ENCODE results near the gene VASN.
"Not testable (repeated sequence)": the region's sequence is repeated elsewhere in the genome, so short reads cannot be mapped to it uniquely, and the experiment has no call there.

The VASN gene

DNA sequence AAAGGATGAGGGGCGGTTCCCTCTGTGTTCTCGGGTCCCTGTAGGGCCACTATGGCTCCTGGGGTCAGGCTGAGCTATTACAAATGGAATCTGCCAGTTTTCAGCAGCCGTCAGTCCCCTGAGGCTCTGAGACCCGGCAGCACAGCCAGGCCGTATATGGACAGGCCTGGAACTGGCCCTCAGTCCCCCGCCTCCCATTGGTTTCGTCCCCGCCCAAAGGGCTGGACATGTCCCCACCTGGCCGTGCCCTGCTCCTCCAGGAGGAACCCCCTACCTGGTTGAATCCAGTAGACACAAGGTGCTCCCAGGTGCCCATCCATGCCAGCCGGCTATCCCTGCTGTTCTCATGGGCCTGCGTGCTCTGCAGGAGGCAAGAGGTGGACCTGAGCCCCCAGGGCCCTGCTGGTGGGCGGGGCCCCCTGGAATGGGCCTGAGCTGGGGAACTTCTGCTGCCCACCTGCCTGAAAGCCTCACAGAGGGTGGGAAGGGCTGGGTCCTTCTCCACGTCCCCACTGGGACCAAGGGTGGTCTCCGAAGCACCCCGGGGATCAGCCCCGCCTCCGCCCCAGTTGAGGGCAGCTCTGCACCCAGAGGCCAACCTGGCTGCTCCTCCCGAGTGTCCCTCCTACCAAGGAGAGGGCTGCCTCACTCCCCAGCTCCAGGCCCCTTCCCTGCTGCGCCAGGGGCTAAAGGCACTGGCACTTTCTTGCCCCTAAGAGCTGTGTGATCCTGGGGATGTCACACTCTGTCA, 16.8 kb downstream of the VASN start:
- no peak for DNase-seq (ENCODE audit: low read depth in 1 of 2, low spot score in 1 of 2)
- TF ChIP-seq JUND (IDR thresholded peaks at IDR 0.05; ENCODE audit: low read depth): no peak
- in situ Hi-C loops (cut with HindIII; ENCODE audit: low pct_unique_long_range_greater_than_20kb, low sequenced_read_pairs): no loop called here

DNA sequence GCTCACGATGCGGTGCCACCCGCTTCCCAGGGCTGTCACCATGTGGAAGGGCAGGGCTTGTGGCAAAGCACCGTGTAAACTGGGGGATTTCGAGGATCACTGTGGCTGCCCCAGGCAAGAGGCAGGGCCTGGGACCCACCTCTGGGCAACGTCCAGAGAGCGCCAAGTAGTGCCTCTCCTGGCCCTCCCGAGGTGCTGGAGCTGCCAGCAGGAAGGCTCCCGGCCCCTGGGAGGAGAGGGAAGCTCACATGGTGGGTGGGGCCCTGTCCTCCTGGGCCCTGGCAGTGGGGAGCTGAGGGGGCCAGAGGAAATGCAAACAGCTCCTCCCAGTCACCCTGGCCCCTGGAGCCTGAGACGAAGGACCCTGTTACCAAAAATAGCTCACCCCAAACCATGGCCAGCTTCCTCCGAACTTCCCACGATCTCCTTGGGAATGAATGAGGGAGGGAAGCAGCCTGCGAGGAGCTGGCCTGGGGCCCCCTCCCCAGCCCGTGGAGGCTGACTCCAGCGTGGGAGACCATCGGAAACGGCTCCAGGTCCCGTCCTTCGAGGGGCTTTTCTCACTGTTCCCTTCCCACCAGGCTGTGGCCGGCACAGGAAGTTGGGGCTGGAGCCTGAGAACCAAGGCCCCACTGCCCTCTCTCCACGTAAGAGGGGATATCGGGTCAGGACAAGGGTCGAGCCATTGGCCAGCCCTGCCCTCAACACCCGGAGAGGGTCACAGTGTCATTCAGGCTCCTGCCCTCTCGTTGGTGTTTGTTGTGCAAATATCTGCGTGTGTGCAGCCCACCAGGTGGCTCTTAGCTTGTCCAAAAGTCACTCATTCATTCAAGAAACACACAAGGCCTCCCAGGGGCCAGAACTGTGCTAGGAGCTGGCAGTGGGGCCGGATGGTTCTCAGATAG, 17.7 kb downstream of the VASN start:
- DNase-seq (ENCODE audit: low read depth in 1 of 2, low spot score in 1 of 2): no peak
- no peak for TF ChIP-seq JUND (IDR thresholded peaks at IDR 0.05; ENCODE audit: low read depth)
- in situ Hi-C loops (cut with HindIII; ENCODE audit: low pct_unique_long_range_greater_than_20kb, low sequenced_read_pairs): no loop called here

DNA sequence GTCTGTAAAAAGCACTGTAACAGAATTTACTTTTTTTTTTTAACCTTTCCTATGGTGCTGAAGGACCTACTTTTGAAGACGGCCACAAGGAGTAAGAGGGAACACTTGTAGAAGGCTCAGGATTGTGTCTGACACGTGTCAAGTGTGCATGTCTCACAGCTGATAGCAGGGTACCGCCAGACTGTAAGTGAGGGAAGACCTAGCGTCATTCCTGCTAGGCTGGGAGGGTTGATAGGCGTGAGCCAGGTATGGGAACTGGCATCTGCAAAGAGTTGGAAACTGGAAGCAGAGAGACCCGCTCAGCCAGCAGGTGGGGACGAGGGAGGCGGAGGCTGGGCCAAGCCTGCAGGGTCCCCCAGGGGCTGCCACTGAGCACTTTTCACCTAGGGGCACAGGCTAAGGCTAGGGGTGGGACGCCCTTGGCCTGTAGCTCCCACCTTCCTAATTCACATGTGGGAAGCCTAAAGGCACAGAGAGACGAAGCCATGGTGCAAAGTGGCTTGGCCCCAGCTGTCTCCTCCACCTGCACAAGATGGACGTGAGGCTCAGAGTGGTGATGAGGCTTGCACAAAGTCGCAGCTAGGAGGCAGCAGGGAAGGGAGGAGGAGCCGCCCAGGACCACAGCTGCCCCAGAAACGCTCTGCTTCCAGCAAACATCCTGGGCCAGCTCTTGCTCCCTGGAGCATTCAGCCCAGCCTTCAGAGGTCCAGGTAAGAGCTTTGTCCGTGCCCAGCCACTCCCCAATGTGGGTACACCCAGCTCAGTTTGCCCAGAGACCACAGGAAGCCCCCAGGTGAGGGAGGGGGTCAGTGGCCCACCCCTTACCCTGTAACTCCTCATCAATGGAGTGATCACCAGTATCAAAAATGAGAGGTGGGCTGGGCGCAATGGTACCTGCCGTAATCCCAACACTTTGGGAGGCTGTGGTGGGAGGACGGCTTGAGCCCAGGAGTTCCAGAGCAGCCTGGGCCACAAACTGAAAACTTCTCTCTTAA, 18.9 kb downstream of the VASN start:
- in situ Hi-C loops (cut with HindIII; ENCODE audit: low pct_unique_long_range_greater_than_20kb, low sequenced_read_pairs): no loop called here
- no peak for TF ChIP-seq JUND (IDR thresholded peaks at IDR 0.05; ENCODE audit: low read depth)
- no peak for DNase-seq (ENCODE audit: low read depth in 1 of 2, low spot score in 1 of 2)

DNA sequence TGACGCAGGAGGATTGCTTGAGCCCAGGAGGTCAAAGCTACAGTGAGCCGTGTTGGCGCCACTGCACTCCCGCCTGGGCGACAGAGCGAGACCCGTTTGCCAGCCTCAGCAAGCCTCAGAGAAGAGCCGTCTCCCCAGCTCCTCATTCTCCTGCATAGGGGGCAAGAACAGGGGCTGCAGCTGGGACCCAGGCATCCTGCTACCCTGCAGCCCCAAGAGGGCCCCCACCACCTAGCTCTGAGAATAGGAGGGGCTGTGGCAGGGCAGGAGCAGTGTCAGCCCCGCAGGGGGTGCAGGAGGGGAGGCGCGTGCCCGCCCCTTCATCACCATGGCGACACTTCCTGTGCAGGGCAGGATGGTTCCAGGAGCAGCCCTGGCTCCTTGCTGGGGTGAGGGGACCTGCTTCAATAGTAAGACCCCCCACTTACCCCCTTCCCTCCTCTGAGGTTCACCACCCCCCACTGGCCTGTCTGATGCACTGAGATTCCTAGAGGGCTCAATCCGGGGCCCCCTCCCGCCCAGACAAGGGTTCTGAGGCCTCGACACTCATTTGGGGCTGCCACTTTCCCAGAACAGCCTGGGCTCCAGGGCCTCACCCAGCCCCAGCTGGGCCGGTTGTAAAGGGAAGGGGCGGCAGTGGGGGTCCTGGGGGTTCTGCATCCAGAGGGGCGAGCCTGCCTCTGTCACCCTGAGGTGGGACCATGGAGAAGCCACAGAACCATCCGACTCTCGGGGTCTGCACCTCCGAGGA, 20.2 kb downstream of the VASN start:
- TF ChIP-seq JUND (IDR thresholded peaks at IDR 0.05; ENCODE audit: low read depth): no peak
- DNase-seq (ENCODE audit: low read depth in 1 of 2, low spot score in 1 of 2): no peak
- in situ Hi-C loops (cut with HindIII; ENCODE audit: low pct_unique_long_range_greater_than_20kb, low sequenced_read_pairs): no loop called here

DNA sequence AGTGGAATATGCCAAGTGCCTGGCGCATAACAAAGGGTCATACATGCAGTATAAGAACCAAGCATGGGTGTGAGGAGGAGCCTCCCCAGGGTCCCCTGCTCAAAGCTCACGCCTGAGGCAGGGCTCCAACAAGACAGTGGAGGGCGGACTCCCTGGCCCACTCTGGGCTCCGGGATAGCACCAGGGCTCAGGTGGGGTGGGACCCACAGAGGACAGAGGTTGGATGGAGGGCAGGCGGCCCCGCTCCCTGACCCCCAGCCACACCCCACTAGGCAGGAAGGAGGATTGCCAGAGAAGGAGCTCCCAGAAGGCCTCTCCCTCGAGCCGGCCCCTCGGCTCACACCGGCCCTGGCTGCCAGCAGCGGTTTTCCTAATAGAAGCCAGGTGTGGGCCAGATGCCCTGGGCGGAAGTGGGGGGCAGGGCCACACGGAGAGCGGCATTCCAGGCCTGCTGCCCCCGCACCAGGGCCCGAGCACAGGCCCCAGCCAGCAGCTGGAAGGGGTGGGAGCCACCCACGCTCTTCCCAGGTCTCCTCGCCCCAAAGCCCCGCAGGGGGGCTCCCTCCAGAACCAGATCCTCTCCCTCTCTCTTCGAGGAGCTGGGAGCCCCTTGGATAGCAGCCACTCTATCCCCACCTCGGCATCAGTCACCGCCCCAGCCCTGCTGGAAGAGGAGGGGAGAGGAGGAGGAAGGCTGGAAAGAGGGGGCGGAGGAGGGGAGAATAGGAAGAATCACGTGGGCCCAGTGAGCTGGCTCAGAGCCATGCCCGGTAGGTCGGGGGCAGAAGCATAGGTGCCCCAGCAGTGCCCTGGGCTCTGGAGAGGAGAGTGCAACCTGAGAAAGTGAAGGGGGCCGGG, 21.0 kb downstream of the VASN start:
- no peak for TF ChIP-seq JUND (IDR thresholded peaks at IDR 0.05; ENCODE audit: low read depth)
- no peak for DNase-seq (ENCODE audit: low read depth in 1 of 2, low spot score in 1 of 2)
- in situ Hi-C loops (cut with HindIII; ENCODE audit: low pct_unique_long_range_greater_than_20kb, low sequenced_read_pairs): no loop called here

DNA sequence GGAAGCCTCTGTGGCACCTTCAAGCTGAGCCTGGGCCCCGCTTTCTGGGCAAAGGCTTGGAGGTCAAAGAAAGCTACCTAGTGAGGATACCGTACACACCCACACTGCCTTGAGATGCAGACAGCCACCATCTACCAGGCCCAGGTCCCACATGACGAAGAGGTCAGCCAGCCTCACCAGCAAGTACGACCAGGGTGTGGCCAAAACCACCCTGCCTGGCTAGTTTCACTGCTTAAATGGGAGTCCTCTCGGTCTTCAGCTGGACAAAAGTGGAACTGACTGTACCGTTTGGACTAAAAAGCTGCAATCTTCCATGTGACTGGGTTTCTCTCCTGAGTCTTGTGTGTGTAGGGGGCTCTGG, 21.6 kb downstream of the VASN start:
- no peak for TF ChIP-seq JUND (IDR thresholded peaks at IDR 0.05; ENCODE audit: low read depth)
- DNase-seq (ENCODE audit: low read depth in 1 of 2, low spot score in 1 of 2): peak in 1 of 2 experiments; percentile 55
- in situ Hi-C loops (cut with HindIII; ENCODE audit: low pct_unique_long_range_greater_than_20kb, low sequenced_read_pairs): no loop called here

DNA sequence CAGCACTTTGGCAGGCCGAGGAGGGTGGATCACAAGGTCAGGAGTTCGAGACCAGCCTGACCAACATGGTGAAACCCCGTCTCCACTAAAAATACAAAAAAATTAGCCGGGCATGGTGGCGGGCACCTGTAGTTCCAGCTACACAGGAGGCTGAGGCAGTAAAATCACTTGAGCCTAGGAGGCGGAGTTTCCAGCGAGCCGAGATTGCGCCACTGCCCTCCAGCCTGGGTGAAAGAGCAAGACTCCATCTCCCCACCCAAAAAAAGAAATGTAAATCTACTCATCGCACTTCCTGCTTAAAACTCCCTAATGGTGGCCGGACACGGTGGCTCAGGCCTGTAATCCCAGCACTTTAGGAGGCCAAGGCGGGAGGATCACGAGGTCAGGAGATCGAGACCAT, 22.2 kb downstream of the VASN start:
- in situ Hi-C loops (cut with HindIII; ENCODE audit: low pct_unique_long_range_greater_than_20kb, low sequenced_read_pairs): not testable (repeated sequence)

DNA sequence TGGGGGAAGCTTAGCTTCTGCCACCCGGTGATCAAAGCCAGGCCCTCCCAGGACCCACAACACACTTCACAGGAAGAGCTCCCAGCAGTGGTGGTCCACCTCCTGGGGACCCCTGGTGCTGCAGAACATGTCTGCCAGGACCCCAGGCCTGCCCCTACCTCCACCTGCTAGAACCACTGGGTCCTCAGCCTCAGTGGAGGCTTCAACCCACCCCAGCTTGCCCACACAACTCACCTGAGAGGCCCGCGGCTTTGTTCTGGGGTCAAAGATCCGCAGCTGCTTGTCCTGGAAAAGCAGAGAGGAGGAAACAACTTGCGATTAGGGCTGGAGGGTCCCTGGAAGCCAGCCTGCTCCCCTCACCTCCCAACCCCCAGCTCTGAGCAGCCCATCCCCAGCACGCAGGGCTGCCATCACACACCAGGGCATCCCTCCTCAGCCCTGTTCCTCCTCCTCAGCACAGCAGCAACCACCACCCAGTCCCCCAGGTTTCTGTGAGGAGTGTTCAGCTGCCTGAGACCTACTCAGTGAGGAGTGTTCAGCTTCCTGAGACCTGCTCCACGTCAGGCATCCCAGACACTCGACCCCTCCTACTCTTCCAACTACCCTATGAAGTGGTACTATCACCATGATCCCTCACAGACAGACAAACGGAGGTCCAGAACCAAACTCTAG, 23.5 kb downstream of the VASN start:
- DNase-seq (ENCODE audit: low read depth in 1 of 2, low spot score in 1 of 2): no peak
- no peak for TF ChIP-seq JUND (IDR thresholded peaks at IDR 0.05; ENCODE audit: low read depth)
- in situ Hi-C loops (cut with HindIII; ENCODE audit: low pct_unique_long_range_greater_than_20kb, low sequenced_read_pairs): no loop called here

More for the DNA sequence above, 22.2 kb downstream of the VASN start:
- DNase-seq (ENCODE audit: low read depth in 1 of 2, low spot score in 1 of 2): not testable (repeated sequence)

DNA sequence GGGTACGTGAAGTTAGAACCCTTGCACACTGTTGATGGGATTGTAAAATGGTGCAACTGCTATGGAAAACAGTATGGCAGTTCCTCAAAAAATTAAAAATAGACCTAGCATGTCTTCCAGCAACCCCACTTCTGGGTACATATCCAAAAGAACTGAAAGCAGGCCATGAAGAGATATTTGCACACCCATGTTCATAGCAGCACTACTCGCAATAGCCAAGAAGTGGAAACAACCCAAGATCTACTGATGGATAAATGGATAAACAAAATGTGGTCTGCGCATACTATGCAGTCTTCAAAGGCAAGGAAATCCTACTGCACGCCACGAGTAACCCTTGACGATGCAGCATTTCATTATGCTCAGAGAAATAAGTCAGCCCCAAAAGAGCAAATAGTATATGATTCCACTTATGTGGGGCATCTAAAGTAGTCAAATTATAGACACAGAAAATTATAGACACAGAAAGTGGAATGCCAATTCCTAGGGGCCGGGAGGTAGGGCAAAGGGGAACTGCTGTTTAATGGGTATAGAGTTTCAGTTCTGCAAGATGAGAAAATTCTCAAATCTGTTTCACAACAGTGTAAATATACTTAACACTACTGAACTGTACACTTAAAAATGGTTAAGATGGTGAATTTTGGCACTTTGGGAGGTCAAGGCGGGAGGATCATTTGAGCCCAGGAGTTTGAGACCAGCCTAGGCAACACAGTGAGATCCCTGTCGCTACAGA, 27.5 kb downstream of the VASN start:
- in situ Hi-C loops (cut with HindIII; ENCODE audit: low pct_unique_long_range_greater_than_20kb, low sequenced_read_pairs): no loop called here
- TF ChIP-seq JUND (IDR thresholded peaks at IDR 0.05; ENCODE audit: low read depth): no peak
- DNase-seq (ENCODE audit: low read depth in 1 of 2, low spot score in 1 of 2): no peak

DNA sequence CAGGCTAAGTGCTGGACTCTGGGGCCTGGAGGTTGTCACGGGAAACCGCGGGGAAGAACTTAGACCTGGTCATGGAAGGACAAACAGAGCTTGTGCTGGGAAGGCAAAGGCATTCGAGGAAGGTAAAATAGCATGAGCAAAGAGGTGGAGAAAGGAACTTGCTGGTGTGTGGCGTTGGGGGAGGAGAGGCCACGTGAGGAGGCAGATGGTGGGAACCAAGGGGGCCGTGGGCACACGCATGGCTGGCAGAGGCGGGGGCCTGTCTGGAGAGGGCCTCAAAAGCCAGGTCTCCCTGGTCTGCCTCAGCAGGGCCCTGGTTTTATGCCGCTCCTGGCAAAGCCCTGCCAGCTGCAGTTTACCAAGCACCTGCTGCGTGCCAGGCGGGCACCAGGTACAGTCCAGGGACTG, 29.4 kb downstream of the VASN start:
- no peak for DNase-seq (ENCODE audit: low read depth in 1 of 2, low spot score in 1 of 2)
- no peak for TF ChIP-seq JUND (IDR thresholded peaks at IDR 0.05; ENCODE audit: low read depth)
- in situ Hi-C loops (cut with HindIII; ENCODE audit: low pct_unique_long_range_greater_than_20kb, low sequenced_read_pairs): no loop called here
